Duodenal mucosa (tissue), 2 donors: ENCODE data around the gene CAMTA1.
"Not testable (repeated sequence)": the region's sequence is repeated elsewhere in the genome, so short reads cannot be mapped to it uniquely, and the experiment has no call there.

Experiments used
- H3K27ac ChIP-seq: one replicate; pipeline ENCODE4 v1.7.0; 2013; ENCODE audit warnings: low read depth, low read length
- H3K27me3 ChIP-seq, 2 donors: one replicate each; pipeline ENCODE4 v1.7.0; 2013; ENCODE audit warnings: low read length in 2 of 2, control low read depth in 1 of 2; ENCODE audit not compliant: insufficient read depth in 2 of 2, control insufficient read depth in 1 of 2
- H3K36me3 ChIP-seq, 2 donors: one replicate each; pipeline ENCODE4 v1.7.0; 2013; ENCODE audit warnings: low read length in 2 of 2, control low read depth in 1 of 2; ENCODE audit not compliant: insufficient read depth in 2 of 2, control insufficient read depth in 1 of 2
- H3K4me1 ChIP-seq, 2 donors: one replicate each; pipeline ENCODE4 v1.7.0; 2013; ENCODE audit warnings: low read length in 2 of 2, control low read depth in 1 of 2; ENCODE audit not compliant: insufficient read depth in 2 of 2, control insufficient read depth in 1 of 2
- H3K4me3 ChIP-seq, 2 donors: one replicate each; pipeline ENCODE4 v1.7.0; 2013; ENCODE audit warnings: low read length in 2 of 2, low read depth in 1 of 2
- H3K9ac ChIP-seq, 2 donors: one replicate each; pipeline ENCODE4 v1.7.0; 2013; ENCODE audit warnings: low read length in 2 of 2, low read depth in 1 of 2
- H3K9me3 ChIP-seq, 2 donors: one replicate each; pipeline ENCODE4 v1.7.0; 2013; ENCODE audit warnings: low read length in 2 of 2, control low read depth in 1 of 2; ENCODE audit not compliant: control insufficient read depth in 1 of 2

CAMTA1 gene

GRCh38 chr1:7707527-7707926 is 922.3 kb downstream of the CAMTA1 start:
- H3K4me3 ChIP-seq, result no peak overlapping the region
- peaks cover 4 to 6% of the 10 kb centered on the region in 2 donors for H3K4me1 ChIP-seq
- no peaks in the 10 kb centered on the region for H3K9me3 ChIP-seq
- no peaks in the 10 kb centered on the region for H3K36me3 ChIP-seq
- H3K9ac ChIP-seq, result no peak overlapping the region
- H3K27ac ChIP-seq, result no peak overlapping the region
- H3K27me3 ChIP-seq, result no peaks in the 10 kb centered on the region

GRCh38 chr1:7708065-7708464 is 922.8 kb downstream of the CAMTA1 start:
- not testable (repeated sequence) for H3K4me1 ChIP-seq, H3K9me3 ChIP-seq, H3K9ac ChIP-seq, H3K4me3 ChIP-seq, H3K27me3 ChIP-seq, H3K36me3 ChIP-seq, H3K27ac ChIP-seq

GRCh38 chr1:7710859-7711258 is 925.6 kb downstream of the CAMTA1 start:
- H3K27me3 ChIP-seq, result no peaks in the 10 kb centered on the region
- H3K9me3 ChIP-seq, result no peaks in the 10 kb centered on the region
- H3K27ac ChIP-seq, result no peak overlapping the region
- H3K4me1 ChIP-seq, result peaks cover 0 to 3% of the 10 kb centered on the region in 2 donors
- H3K4me3 ChIP-seq, result no peak overlapping the region
- no peaks in the 10 kb centered on the region for H3K36me3 ChIP-seq
- H3K9ac ChIP-seq, result no peak overlapping the region

GRCh38 chr1:7712731-7713323 is 927.6 kb downstream of the CAMTA1 start:
- Histone ChIP-seq H3K36me3 (no peaks in the 10 kb centered on the region), H3K4me1 (no peaks in the 10 kb centered on the region), H3K9me3 (no peaks in the 10 kb centered on the region), H3K4me3 (no peak overlapping the region), H3K27ac (no peak overlapping the region), H3K9ac (no peak overlapping the region), H3K27me3 (no peaks in the 10 kb centered on the region)

GRCh38 chr1:7716506-7716905 is 931.3 kb downstream of the CAMTA1 start:
- Histone ChIP-seq H3K4me1 (no peaks in the 10 kb centered on the region), H3K36me3 (no peaks in the 10 kb centered on the region), H3K27ac (no peak overlapping the region)

GRCh38 chr1:7717748-7718368 is 932.6 kb downstream of the CAMTA1 start:
- H3K4me3 ChIP-seq, result no peak overlapping the region
- H3K9me3 ChIP-seq, result no peaks in the 10 kb centered on the region
- H3K9ac ChIP-seq, result no peak overlapping the region
- no peaks in the 10 kb centered on the region for H3K4me1 ChIP-seq
- no peaks in the 10 kb centered on the region for H3K27me3 ChIP-seq
- no peaks in the 10 kb centered on the region for H3K36me3 ChIP-seq
- no peak overlapping the region for H3K27ac ChIP-seq

More at GRCh38 chr1:7716506-7716905, 931.3 kb downstream of the CAMTA1 start:
- no peak overlapping the region for H3K9ac ChIP-seq
- H3K4me3 ChIP-seq, result no peak overlapping the region
- H3K27me3 ChIP-seq, result no peaks in the 10 kb centered on the region
- no peaks in the 10 kb centered on the region for H3K9me3 ChIP-seq

GRCh38 chr1:7719468-7720094 is 934.3 kb downstream of the CAMTA1 start:
- Histone ChIP-seq H3K36me3 (no peaks in the 10 kb centered on the region), H3K9ac (no peak overlapping the region), H3K27ac (no peak overlapping the region), H3K4me3 (no peak overlapping the region), H3K27me3 (no peaks in the 10 kb centered on the region), H3K9me3 (no peaks in the 10 kb centered on the region), H3K4me1 (no peaks in the 10 kb centered on the region)

- Histone ChIP-seq H3K9me3 (no peaks in the 10 kb centered on the region), H3K9ac (no peak overlapping the region), H3K4me1 (no peaks in the 10 kb centered on the region), H3K36me3 (no peaks in the 10 kb centered on the region), H3K27me3 (no peaks in the 10 kb centered on the region), H3K27ac (no peak overlapping the region), H3K4me3 (no peak overlapping the region)
Observed at GRCh38 chr1:7721940-7722669, 936.9 kb downstream of the CAMTA1 start.

- no peaks in the 10 kb centered on the region for H3K36me3 ChIP-seq
- no peaks in the 10 kb centered on the region for H3K4me1 ChIP-seq
- H3K9ac ChIP-seq, result no peak overlapping the region
- H3K4me3 ChIP-seq, result no peak overlapping the region
- no peaks in the 10 kb centered on the region for H3K9me3 ChIP-seq
- no peaks in the 10 kb centered on the region for H3K27me3 ChIP-seq
- H3K27ac ChIP-seq, result no peak overlapping the region
Observed at GRCh38 chr1:7722670-7723012, 937.4 kb downstream of the CAMTA1 start.

GRCh38 chr1:7726623-7727022 is 941.4 kb downstream of the CAMTA1 start:
- no peak overlapping the region for H3K4me3 ChIP-seq
- H3K4me1 ChIP-seq, result no peaks in the 10 kb centered on the region
- no peak overlapping the region for H3K27ac ChIP-seq
- H3K9me3 ChIP-seq, result no peaks in the 10 kb centered on the region
- H3K9ac ChIP-seq, result no peak overlapping the region
- H3K27me3 ChIP-seq, result no peaks in the 10 kb centered on the region
- H3K36me3 ChIP-seq, result no peaks in the 10 kb centered on the region
